ENCODE data around the gene TBX4.

- TF ChIP-seq CTCF (IDR thresholded peaks at IDR 0.05) = no peak
- TF ChIP-seq POLR2A (IDR thresholded peaks at IDR 0.05) = no peak
Measured at GRCh38 chr17:61485067-61485775, 33.0 kb downstream of the TBX4 start.

Measured in thyroid gland (tissue), 4 donors.